Measurements from ENCODE around the gene ACSS1.

DNA sequence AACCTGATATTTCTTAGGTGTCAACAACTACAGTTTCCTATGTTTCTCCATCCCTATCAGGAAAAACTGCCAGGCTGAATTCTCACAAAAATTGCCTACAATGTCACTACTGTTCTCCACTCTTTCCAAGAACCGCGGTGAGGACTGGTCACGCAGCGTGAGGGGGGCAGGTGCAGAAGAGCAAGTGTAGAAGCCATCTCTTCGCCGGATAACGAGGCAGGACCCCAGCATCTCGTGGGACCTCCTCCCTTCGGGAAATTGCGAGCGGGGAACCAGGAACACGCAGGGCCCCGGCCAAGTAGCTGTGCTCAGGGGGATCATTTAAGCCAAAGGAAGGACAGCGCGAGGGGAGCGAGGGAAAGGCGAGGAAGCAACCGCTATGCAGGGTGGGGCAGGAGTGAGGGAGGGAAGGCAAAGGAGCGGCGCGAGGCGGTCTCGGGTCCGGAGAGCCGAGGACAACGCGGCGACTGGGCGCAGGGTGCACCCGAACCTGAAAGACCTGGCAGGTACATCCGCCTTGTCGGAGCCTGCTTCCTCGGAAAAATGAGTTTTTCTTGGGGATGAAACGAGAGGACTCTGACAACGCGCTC is 65.9 kb downstream of the ACSS1 start:
- TF ChIP-seq E2F1 (CRISPR knock-in tag; IDR thresholded peaks at IDR 0.05) (no peak), MAX (CRISPR knock-in tag; IDR thresholded peaks at IDR 0.05) (no peak), SP1 (CRISPR knock-in tag; conservative IDR thresholded peaks at IDR 0.05) (no peak), ESRRA (CRISPR knock-in tag; IDR thresholded peaks at IDR 0.05; ENCODE audit: borderline replicate concordance) (no peak), ZNF317 (CRISPR knock-in tag; IDR thresholded peaks at IDR 0.05; ENCODE audit: borderline replicate concordance, low read depth) (no peak), ATF3 (CRISPR knock-in tag; conservative IDR thresholded peaks at IDR 0.05) (no peak), USF2 (CRISPR knock-in tag; IDR thresholded peaks at IDR 0.05) (no peak), KAT7 (CRISPR knock-in tag; IDR thresholded peaks at IDR 0.05; ENCODE audit: borderline replicate concordance) (no peak), MYBL2 (CRISPR knock-in tag; IDR thresholded peaks at IDR 0.05) (no peak)
- TF ChIP-seq, protein P1, sequence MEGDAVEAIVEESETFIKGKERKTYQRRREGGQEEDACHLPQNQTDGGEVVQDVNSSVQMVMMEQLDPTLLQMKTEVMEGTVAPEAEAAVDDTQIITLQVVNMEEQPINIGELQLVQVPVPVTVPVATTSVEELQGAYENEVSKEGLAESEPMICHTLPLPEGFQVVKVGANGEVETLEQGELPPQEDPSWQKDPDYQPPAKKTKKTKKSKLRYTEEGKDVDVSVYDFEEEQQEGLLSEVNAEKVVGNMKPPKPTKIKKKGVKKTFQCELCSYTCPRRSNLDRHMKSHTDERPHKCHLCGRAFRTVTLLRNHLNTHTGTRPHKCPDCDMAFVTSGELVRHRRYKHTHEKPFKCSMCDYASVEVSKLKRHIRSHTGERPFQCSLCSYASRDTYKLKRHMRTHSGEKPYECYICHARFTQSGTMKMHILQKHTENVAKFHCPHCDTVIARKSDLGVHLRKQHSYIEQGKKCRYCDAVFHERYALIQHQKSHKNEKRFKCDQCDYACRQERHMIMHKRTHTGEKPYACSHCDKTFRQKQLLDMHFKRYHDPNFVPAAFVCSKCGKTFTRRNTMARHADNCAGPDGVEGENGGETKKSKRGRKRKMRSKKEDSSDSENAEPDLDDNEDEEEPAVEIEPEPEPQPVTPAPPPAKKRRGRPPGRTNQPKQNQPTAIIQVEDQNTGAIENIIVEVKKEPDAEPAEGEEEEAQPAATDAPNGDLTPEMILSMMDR (IDR thresholded peaks at IDR 0.05), result no peak
- TF ChIP-seq, protein P2, sequence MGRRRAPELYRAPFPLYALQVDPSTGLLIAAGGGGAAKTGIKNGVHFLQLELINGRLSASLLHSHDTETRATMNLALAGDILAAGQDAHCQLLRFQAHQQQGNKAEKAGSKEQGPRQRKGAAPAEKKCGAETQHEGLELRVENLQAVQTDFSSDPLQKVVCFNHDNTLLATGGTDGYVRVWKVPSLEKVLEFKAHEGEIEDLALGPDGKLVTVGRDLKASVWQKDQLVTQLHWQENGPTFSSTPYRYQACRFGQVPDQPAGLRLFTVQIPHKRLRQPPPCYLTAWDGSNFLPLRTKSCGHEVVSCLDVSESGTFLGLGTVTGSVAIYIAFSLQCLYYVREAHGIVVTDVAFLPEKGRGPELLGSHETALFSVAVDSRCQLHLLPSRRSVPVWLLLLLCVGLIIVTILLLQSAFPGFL (CRISPR knock-in tag; IDR thresholded peaks at IDR 0.05; ENCODE audit: borderline replicate concordance), result no peak
- TF ChIP-seq, protein P3, sequence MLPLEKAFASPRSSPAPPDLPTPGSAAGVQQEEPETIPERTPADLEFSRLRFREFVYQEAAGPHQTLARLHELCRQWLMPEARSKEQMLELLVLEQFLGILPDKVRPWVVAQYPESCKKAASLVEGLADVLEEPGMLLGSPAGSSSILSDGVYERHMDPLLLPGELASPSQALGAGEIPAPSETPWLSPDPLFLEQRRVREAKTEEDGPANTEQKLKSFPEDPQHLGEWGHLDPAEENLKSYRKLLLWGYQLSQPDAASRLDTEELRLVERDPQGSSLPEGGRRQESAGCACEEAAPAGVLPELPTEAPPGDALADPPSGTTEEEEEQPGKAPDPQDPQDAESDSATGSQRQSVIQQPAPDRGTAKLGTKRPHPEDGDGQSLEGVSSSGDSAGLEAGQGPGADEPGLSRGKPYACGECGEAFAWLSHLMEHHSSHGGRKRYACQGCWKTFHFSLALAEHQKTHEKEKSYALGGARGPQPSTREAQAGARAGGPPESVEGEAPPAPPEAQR (CRISPR knock-in tag; IDR thresholded peaks at IDR 0.05), result no peak
- TF ChIP-seq, protein P4, sequence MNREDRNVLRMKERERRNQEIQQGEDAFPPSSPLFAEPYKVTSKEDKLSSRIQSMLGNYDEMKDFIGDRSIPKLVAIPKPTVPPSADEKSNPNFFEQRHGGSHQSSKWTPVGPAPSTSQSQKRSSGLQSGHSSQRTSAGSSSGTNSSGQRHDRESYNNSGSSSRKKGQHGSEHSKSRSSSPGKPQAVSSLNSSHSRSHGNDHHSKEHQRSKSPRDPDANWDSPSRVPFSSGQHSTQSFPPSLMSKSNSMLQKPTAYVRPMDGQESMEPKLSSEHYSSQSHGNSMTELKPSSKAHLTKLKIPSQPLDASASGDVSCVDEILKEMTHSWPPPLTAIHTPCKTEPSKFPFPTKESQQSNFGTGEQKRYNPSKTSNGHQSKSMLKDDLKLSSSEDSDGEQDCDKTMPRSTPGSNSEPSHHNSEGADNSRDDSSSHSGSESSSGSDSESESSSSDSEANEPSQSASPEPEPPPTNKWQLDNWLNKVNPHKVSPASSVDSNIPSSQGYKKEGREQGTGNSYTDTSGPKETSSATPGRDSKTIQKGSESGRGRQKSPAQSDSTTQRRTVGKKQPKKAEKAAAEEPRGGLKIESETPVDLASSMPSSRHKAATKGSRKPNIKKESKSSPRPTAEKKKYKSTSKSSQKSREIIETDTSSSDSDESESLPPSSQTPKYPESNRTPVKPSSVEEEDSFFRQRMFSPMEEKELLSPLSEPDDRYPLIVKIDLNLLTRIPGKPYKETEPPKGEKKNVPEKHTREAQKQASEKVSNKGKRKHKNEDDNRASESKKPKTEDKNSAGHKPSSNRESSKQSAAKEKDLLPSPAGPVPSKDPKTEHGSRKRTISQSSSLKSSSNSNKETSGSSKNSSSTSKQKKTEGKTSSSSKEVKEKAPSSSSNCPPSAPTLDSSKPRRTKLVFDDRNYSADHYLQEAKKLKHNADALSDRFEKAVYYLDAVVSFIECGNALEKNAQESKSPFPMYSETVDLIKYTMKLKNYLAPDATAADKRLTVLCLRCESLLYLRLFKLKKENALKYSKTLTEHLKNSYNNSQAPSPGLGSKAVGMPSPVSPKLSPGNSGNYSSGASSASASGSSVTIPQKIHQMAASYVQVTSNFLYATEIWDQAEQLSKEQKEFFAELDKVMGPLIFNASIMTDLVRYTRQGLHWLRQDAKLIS (CRISPR knock-in tag; IDR thresholded peaks at IDR 0.05; ENCODE audit: borderline replicate concordance), result no peak
- TF ChIP-seq, protein P5, sequence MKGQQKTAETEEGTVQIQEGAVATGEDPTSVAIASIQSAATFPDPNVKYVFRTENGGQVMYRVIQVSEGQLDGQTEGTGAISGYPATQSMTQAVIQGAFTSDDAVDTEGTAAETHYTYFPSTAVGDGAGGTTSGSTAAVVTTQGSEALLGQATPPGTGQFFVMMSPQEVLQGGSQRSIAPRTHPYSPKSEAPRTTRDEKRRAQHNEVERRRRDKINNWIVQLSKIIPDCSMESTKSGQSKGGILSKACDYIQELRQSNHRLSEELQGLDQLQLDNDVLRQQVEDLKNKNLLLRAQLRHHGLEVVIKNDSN (CRISPR knock-in tag; IDR thresholded peaks at IDR 0.05), result no peak

All from WTC11 (cell line).